Parathyroid adenoma (tissue), 2 donors: Measurements from ENCODE around the gene TAB3.

Experiments used
- H2AFZ ChIP-seq: fragments of 300-600 bp; sonication (generic); one replicate; pipeline ENCODE4 v1.7.0; 2017; ENCODE audit warnings: antibody characterized with exemption, mild to moderate bottlenecking
- H3K27ac ChIP-seq: fragments of 300-600 bp; sonication (generic); one replicate; pipeline ENCODE4 v1.7.0; 2017
- H3K27me3 ChIP-seq: fragments of 300-600 bp; sonication (generic); one replicate; pipeline ENCODE4 v1.7.0; 2017; ENCODE audit warnings: low read length; ENCODE audit not compliant: control insufficient read depth, insufficient read depth
- H3K36me3 ChIP-seq: fragments of 300-600 bp; sonication (generic); one replicate; pipeline ENCODE4 v1.7.0; 2017; ENCODE audit warnings: low read length; ENCODE audit not compliant: control insufficient read depth, insufficient read depth
- H3K4me1 ChIP-seq: fragments of 300-600 bp; sonication (generic); one replicate; pipeline ENCODE4 v1.7.0; 2017; ENCODE audit warnings: control low read depth
- H3K4me2 ChIP-seq: fragments of 300-600 bp; sonication (generic); one replicate; pipeline ENCODE4 v1.7.0; 2017; ENCODE audit warnings: low read length
- H3K4me3 ChIP-seq: fragments of 300-600 bp; sonication (generic); one replicate; pipeline ENCODE4 v1.7.0; 2017; ENCODE audit warnings: low read depth, low read length
- H3K79me2 ChIP-seq: fragments of 300-600 bp; sonication (generic); one replicate; pipeline ENCODE4 v1.7.0; 2017; ENCODE audit warnings: control low read depth
- H3K9ac ChIP-seq: fragments of 300-600 bp; sonication (generic); one replicate; pipeline ENCODE4 v1.7.0; 2017; ENCODE audit warnings: mild to moderate bottlenecking
- H3K9me3 ChIP-seq: fragments of 300-600 bp; sonication (generic); one replicate; pipeline ENCODE4 v1.7.0; 2017; ENCODE audit warnings: low read length; ENCODE audit not compliant: control insufficient read depth
- CTCF ChIP-seq: fragments of 300-600 bp; sonication (generic); IDR thresholded peaks from one replicate; pipeline ENCODE4 v1.7.0; 2017; ENCODE audit warnings: antibody characterized with exemption, mild to moderate bottlenecking
- donor health status: primary hyperparathyroidism.

TAB3 gene

GRCh38 chrX:30889147-30890140 lies at the start of gene TAB3:
TSS of gene TAB3 (minus strand) at chrX:30889254. CDS start at chrX:30859588, 29,666 bp downstream.
- no peaks in the 10 kb centered on the region for H3K4me1 ChIP-seq

GRCh38 chrX:30938295-30938694 lies 49.2 kb upstream of the TAB3 start:
- Histone ChIP-seq H3K4me2 (no peak overlapping the region), H3K4me1 (no peaks in the 10 kb centered on the region), H3K9me3 (no peaks in the 10 kb centered on the region), H3K36me3 (no peaks in the 10 kb centered on the region), H3K27ac (no peak overlapping the region), H3K27me3 (no peaks in the 10 kb centered on the region), H3K79me2 (no peaks in the 10 kb centered on the region), H3K9ac (no peak overlapping the region), H2AFZ (no peak overlapping the region), H3K4me3 (no peak overlapping the region)
- no peak for TF ChIP-seq CTCF

More at GRCh38 chrX:30889147-30890140, at the start of gene TAB3:
- peaks cover 3% of the 10 kb centered on the region for H3K79me2 ChIP-seq
- peak within 1 kb of the TSS; percentile 71 for H3K27ac ChIP-seq
- no peaks in the 10 kb centered on the region for H3K27me3 ChIP-seq
- peak within 1 kb of the TSS; percentile 71 for H3K4me3 ChIP-seq
- no peak within 1 kb of the TSS for H3K9ac ChIP-seq
- no peaks in the 10 kb centered on the region for H3K36me3 ChIP-seq
- no peaks in the 10 kb centered on the region for H3K9me3 ChIP-seq
- peak within 1 kb of the TSS; percentile 75 for H2AFZ ChIP-seq
- H3K4me2 ChIP-seq = peak within 1 kb of the TSS; percentile 71
- no peak for TF ChIP-seq CTCF

- no peaks in the 10 kb centered on the region for H3K79me2 ChIP-seq
- no peak overlapping the region for H3K4me3 ChIP-seq
- no peaks in the 10 kb centered on the region for H3K9me3 ChIP-seq
- no peaks in the 10 kb centered on the region for H3K27me3 ChIP-seq
- no peak overlapping the region for H3K4me2 ChIP-seq
- no peaks in the 10 kb centered on the region for H3K36me3 ChIP-seq
- no peaks in the 10 kb centered on the region for H3K4me1 ChIP-seq
- peak overlapping the region; percentile 60 for H2AFZ ChIP-seq
- H3K9ac ChIP-seq = no peak overlapping the region
- no peak overlapping the region for H3K27ac ChIP-seq
- no peak for TF ChIP-seq CTCF
Measured at GRCh38 chrX:30935985-30936384, 46.9 kb upstream of the TAB3 start.

GRCh38 chrX:30931920-30932319 lies 42.9 kb upstream of the TAB3 start:
- no peaks in the 10 kb centered on the region for H3K9me3 ChIP-seq
- no peak for TF ChIP-seq CTCF
- H3K4me2 ChIP-seq = no peak overlapping the region
- H3K9ac ChIP-seq = no peak overlapping the region
- H3K79me2 ChIP-seq = no peaks in the 10 kb centered on the region
- no peaks in the 10 kb centered on the region for H3K4me1 ChIP-seq
- no peaks in the 10 kb centered on the region for H3K27me3 ChIP-seq
- no peaks in the 10 kb centered on the region for H3K36me3 ChIP-seq
- no peak overlapping the region for H3K27ac ChIP-seq
- no peak overlapping the region for H3K4me3 ChIP-seq
- no peak overlapping the region for H2AFZ ChIP-seq
